ENCODE data around the gene ATP6AP2. TPM values are rescaled to one million over a fixed set of nuclear protein-coding genes. Genes with fewer than 3 reads are reported as not detected.

ATP6AP2 gene
- total RNA-seq, 2 donors from 2014 or later = 36.8 to 56.7 TPM

DNA sequence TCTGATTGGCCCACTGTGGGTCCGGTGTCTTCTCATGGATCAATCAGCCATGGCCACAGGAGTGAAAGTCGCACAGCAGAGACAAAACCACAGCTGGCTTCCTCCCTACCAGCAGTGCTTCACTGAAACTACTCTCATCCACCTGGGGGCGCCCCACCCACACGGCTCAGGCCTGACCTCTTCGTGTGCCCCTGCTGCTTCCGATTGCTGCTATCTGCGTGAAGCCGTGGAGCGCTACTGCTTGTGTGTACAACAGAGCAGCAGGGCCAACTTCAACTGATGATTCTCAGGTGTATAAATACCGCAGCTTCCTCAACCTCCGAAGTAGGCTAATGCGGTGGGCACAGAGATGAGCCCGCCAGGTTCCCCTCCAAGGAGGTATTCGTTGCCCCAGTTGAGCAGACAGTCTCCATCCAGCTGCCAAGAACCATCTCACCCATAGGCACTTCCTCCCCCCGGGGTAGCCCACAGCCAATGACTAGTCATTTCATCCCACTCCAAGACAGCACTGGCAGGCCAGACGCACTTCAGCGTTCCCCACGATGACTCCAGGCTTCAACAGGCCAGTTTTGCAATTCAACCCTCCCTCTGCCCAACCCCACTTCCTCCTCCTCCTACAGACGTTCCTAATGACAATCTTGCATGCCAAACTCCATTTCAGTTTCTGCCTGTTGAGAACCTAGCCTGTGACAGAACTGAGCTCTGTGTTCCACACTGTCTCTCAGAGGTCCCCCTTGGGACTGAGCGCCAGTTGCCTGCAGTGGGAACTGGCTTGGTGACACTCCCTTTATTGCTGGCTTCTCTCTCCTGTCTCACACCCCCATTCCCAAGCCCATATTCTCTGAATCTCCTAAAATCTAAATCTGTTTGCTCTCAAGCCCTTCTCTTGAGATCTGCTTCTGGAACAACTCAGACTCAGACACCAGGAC lies 41.3 kb upstream of the ATP6AP2 start:
- TF ChIP-seq, protein P1, sequence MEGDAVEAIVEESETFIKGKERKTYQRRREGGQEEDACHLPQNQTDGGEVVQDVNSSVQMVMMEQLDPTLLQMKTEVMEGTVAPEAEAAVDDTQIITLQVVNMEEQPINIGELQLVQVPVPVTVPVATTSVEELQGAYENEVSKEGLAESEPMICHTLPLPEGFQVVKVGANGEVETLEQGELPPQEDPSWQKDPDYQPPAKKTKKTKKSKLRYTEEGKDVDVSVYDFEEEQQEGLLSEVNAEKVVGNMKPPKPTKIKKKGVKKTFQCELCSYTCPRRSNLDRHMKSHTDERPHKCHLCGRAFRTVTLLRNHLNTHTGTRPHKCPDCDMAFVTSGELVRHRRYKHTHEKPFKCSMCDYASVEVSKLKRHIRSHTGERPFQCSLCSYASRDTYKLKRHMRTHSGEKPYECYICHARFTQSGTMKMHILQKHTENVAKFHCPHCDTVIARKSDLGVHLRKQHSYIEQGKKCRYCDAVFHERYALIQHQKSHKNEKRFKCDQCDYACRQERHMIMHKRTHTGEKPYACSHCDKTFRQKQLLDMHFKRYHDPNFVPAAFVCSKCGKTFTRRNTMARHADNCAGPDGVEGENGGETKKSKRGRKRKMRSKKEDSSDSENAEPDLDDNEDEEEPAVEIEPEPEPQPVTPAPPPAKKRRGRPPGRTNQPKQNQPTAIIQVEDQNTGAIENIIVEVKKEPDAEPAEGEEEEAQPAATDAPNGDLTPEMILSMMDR (IDR thresholded peaks at IDR 0.05) = no peak
- TF ChIP-seq POLR2A (IDR thresholded peaks at IDR 0.05) = no peak
- WGBS, 2 donors = 28 to 32% methylated on average over 4 to 19 of the region's 20 CpGs
- no peaks in the 10 kb centered on the region for H3K9me3 ChIP-seq
- H3K27me3 ChIP-seq = no peaks in the 10 kb centered on the region
- peak overlapping the region in 1 of 4 donors; percentile 39 for H3K27ac ChIP-seq
- DNase-seq = peak in 3 of 4 donors; percentile 11 to 60 (median 14)
- H3K36me3 ChIP-seq (replicated peaks in 1 of 2; ENCODE audit: insufficient read depth in 1 of 2, low read depth in 2 of 2) = no peaks in the 10 kb centered on the region
- no peak overlapping the region for H3K4me3 ChIP-seq
- ATAC-seq = peak; percentile 35
- peaks cover 5% of the 10 kb centered on the region for H3K4me1 ChIP-seq
- intact Hi-C loops (cut with DNase I) = no loop called here

DNA sequence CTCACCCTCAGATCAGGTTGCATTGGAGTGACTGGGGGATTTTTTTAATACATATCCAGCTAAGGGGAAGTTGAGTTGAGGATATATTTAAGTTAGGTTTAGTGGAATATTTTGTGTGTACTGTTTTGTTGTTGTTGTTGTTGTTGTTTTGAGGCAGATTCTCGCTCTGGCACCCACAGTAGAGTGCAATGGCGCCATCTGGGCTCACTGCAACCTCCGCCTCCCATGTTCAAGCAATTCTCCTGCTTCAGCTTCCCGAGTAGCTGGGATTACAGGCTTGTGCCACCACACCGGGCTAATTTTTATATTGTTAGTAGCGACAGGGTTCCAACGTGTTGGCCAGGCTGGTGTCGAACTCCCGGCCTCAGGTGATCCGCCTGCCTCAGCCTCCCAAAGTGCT lies 38.6 kb upstream of the ATP6AP2 start:
- H3K27ac ChIP-seq = no peak overlapping the region
- H3K9me3 ChIP-seq = no peaks in the 10 kb centered on the region
- WGBS, 2 donors = 76% methylated on average over 10 of the region's 10 CpGs; no CpG with 5 or more reads in 1 of the 2 donors
- H3K4me3 ChIP-seq = no peak overlapping the region
- no peaks in the 10 kb centered on the region for H3K36me3 ChIP-seq (replicated peaks in 1 of 2; ENCODE audit: insufficient read depth in 1 of 2, low read depth in 2 of 2)
- ATAC-seq (no peak), DNase-seq (no peak)
- no peaks in the 10 kb centered on the region for H3K27me3 ChIP-seq
- intact Hi-C loops (cut with DNase I) = no loop called here
- TF ChIP-seq POLR2A (IDR thresholded peaks at IDR 0.05) = no peak
- TF ChIP-seq, protein P1 (IDR thresholded peaks at IDR 0.05) = no peak
- peaks cover 5% of the 10 kb centered on the region for H3K4me1 ChIP-seq

DNA sequence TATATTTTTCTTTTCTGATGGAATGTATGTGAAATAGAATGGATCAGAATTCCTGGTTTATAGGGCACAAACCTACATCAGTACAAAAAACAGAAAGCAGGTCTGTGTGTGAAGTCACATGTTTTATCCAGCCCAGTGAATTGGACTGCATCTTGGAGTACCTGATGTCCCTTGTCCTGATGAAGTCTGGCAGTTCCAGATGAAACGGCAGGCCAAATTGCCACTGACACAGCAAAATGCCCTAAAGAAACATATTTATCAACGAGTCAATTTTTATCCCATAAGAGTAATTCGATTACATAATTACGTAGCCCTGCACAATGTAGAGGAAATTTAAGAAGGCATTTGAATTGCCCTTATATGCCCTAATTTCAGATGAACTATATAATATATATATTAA lies 37.8 kb upstream of the ATP6AP2 start:
- Histone ChIP-seq H3K9me3 (no peaks in the 10 kb centered on the region), H3K27ac (no peak overlapping the region), H3K27me3 (no peaks in the 10 kb centered on the region), H3K4me3 (no peak overlapping the region), H3K4me1 (peaks cover 5% of the 10 kb centered on the region), H3K36me3 (replicated peaks in 1 of 2; ENCODE audit: insufficient read depth in 1 of 2, low read depth in 2 of 2) (no peaks in the 10 kb centered on the region)
- no peak for ATAC-seq
- no peak for TF ChIP-seq POLR2A (IDR thresholded peaks at IDR 0.05)
- TF ChIP-seq, protein P1 (IDR thresholded peaks at IDR 0.05) = no peak
- no peak for DNase-seq
- WGBS, 2 donors = 50 to 59% methylated on average over 4 of the region's 4 CpGs
- intact Hi-C loops (cut with DNase I) = no loop called here

DNA sequence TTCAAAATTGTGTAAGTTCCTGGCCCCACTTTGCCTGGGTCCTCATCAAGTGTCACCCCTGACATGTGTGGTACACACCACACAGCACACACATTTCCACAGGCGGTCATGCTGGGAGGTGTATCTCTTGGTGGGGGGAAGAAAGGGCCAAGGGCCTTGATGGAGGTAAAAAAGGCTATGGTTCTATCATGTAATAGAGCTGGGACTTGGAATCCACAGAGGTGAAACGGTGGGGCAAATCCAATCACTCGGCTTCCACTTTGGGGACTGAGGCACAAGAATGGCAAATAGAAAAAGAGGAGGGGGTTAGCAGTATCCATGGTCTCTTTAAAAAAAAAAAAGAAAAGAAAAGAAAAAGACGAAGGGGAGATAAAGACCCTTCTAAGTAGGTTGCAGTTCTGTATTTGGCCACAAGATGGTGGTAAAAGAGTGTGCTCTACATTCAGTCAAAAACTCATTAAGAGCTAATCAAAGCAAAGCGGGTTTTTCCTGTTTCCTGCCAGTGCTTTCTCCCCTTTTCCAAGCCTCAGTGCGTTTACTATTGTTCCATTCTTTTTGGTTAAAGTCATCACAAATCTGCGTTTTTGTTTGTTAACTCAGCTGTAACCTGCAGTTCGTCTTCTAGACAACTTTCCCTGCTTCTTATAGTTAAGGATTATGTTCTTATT lies 37.0 kb upstream of the ATP6AP2 start:
- Histone ChIP-seq H3K4me3 (no peak overlapping the region), H3K36me3 (replicated peaks in 1 of 2; ENCODE audit: insufficient read depth in 1 of 2, low read depth in 2 of 2) (no peaks in the 10 kb centered on the region), H3K27ac (peak overlapping the region in 2 of 4 donors; percentile 17 to 64), H3K27me3 (no peaks in the 10 kb centered on the region), H3K4me1 (peaks cover 5% of the 10 kb centered on the region), H3K9me3 (no peaks in the 10 kb centered on the region)
- 0 to 2% methylated on average over 7 to 8 of the region's 8 CpGs for WGBS, 2 donors
- intact Hi-C loops (cut with DNase I) = no loop called here
- peak; percentile 17 to 47 (median 34) for DNase-seq
- TF ChIP-seq POLR2A (IDR thresholded peaks at IDR 0.05) = no peak
- TF ChIP-seq, protein P1 (IDR thresholded peaks at IDR 0.05) = peak; percentile 60 to 88 (median 76)
- ATAC-seq = peak; percentile 88
